Left cardiac atrium (tissue), 4 donors: ENCODE data around the gene PLAC8. TPM values are rescaled to one million over a fixed set of nuclear protein-coding genes. Genes with fewer than 3 reads are reported as not detected.
"Not testable (repeated sequence)": the region's sequence is repeated elsewhere in the genome, so short reads cannot be mapped to it uniquely, and the experiment has no call there.

Experiments
- ATAC-seq, 2 donors: fragments of 200-7000 bp; cut with Tn5 transposase; one replicate each; pipeline ENCODE4 v1.9.1; 2020; ENCODE audit warnings: mild to moderate bottlenecking in 2 of 2, moderate library complexity in 2 of 2
- DNase-seq: peaks from one replicate; pipeline ENCODE4 v3.0.0-alpha.2; 2020
- intact Hi-C, 2 donors: fragments of 100-400 bp; cut with DNase I; formaldehyde crosslinking; loops; one replicate each; pipeline versions ENCODE4 v1.14.1 to v1.15.1; 2022 to 2023
- total RNA-seq, 2 donors: library from RNA; stranded (reverse); fragmentation: NEBNext Ultra II Directional; extraction: Animal tissue kit (Norgen Biotek cat#: 25700); gene quantifications; one replicate each; pipeline ENCODE4 v1.2.1, GENCODE V29; 2021
- donor health status: DM: no; HTN: yes; CAD: no.
- donor health status: DM: no; HTN: yes; CAD: no; lungs with severe emphysema.
- donor health status: DM: yes; HTN: yes; CAD: no.
- donor health status: Dilated cardiomyopathy.

The PLAC8 gene
- total RNA-seq, 2 donors from 2014 or later: 1.2 to 2.9 TPM

GRCh38 chr4:83075311-83076095 is 39.0 kb downstream of the PLAC8 start:
- intact Hi-C loops: loop anchor here in 1 of 2 donors (10.0 kb wide), 1 partner anchor 179 kb away; no protein-coding TSS in a partner anchor
- no peak for DNase-seq
- ATAC-seq: no peak

- intact Hi-C loops: loop anchor here in 1 of 2 donors (10.0 kb wide), 1 partner anchor 180 kb away; no protein-coding TSS in a partner anchor
- DNase-seq, ATAC-seq: not testable (repeated sequence)
Observed at GRCh38 chr4:83074783-83075182, 39.7 kb downstream of the PLAC8 start.

- intact Hi-C loops: loop anchor here in 1 of 2 donors (10.0 kb wide), 1 partner anchor 181 kb away; no protein-coding TSS in a partner anchor
- DNase-seq: no peak
Observed at GRCh38 chr4:83074086-83074704, 40.3 kb downstream of the PLAC8 start.

GRCh38 chr4:83071116-83071515 is 43.4 kb downstream of the PLAC8 start:
- intact Hi-C loops: loop anchor here in 1 of 2 donors (10.0 kb wide), 1 partner anchor 184 kb away; no protein-coding TSS in a partner anchor
- DNase-seq: no peak

More at GRCh38 chr4:83074086-83074704, 40.3 kb downstream of the PLAC8 start:
- ATAC-seq: peak in 1 of 2 donors; percentile 58

GRCh38 chr4:83067058-83067639 is 47.4 kb downstream of the PLAC8 start:
- DNase-seq (no peak), ATAC-seq (no peak)
- intact Hi-C loops: no loop called here

More at GRCh38 chr4:83071116-83071515, 43.4 kb downstream of the PLAC8 start:
- no peak for ATAC-seq

GRCh38 chr4:83065266-83065665 is 49.3 kb downstream of the PLAC8 start:
- DNase-seq (no peak), ATAC-seq (no peak)
- intact Hi-C loops: no loop called here

GRCh38 chr4:83062739-83063138 is 51.8 kb downstream of the PLAC8 start:
- DNase-seq (no peak), ATAC-seq (no peak)
- intact Hi-C loops: no loop called here

- intact Hi-C loops: no loop called here
- no peak for DNase-seq
- ATAC-seq: no peak
Observed at GRCh38 chr4:83054928-83055327, 59.6 kb downstream of the PLAC8 start.

- ATAC-seq, DNase-seq, intact Hi-C loops: not testable (repeated sequence)
Observed at GRCh38 chr4:83048781-83049180, 65.7 kb downstream of the PLAC8 start.

- ATAC-seq (no peak), DNase-seq (no peak)
- intact Hi-C loops: no loop called here
Observed at GRCh38 chr4:83046693-83047473, 67.6 kb downstream of the PLAC8 start.

- intact Hi-C loops: no loop called here
Observed at GRCh38 chr4:83043801-83044407, 70.6 kb downstream of the PLAC8 start.

GRCh38 chr4:83043157-83043556 is 71.4 kb downstream of the PLAC8 start:
- ATAC-seq, intact Hi-C loops, DNase-seq: not testable (repeated sequence)

More at GRCh38 chr4:83043801-83044407, 70.6 kb downstream of the PLAC8 start:
- DNase-seq: no peak
- ATAC-seq: no peak

GRCh38 chr4:83040269-83040668 is 74.3 kb downstream of the PLAC8 start:
- intact Hi-C loops: no loop called here
- DNase-seq: no peak
- no peak for ATAC-seq

Other genes with a start within 250 kb of the PLAC8 start
- 100 to 1,000 TPM; 115 to 148 TPM for gene SEC31A, start 223.6 kb downstream of the PLAC8 start, total RNA-seq
- gene THAP9, start 214.0 kb downstream of the PLAC8 start, total RNA-seq: 1 to 10 TPM; 2.9 to 3.7 TPM
- 1 to 10 TPM; 6.0 to 6.8 TPM for gene LIN54, start 103.9 kb downstream of the PLAC8 start, total RNA-seq
- 10 to 100 TPM; 43.4 to 46.9 TPM for gene COPS4, start 79.5 kb downstream of the PLAC8 start, total RNA-seq
- 10 to 100 TPM; 15.7 to 17.2 TPM for gene COQ2, start 170.1 kb upstream of the PLAC8 start, total RNA-seq
- 1 to 10 TPM; 2.3 to 3.9 TPM for gene HPSE, start 220.1 kb upstream of the PLAC8 start, total RNA-seq